ENCODE measurements around the gene ZNF134.

The ZNF134 gene

GRCh38 chr19:57671124-57671895 is 57.3 kb downstream of the ZNF134 start:
- Histone ChIP-seq H3K9me3 (ENCODE audit: control insufficient read depth, low read length) (no peaks in the 10 kb centered on the region), H3K4me3 (ENCODE audit: low read length) (no peak overlapping the region), H3K27me3 (replicated peaks; ENCODE audit: control insufficient read depth, insufficient read depth, low read length) (peaks cover 6% of the 10 kb centered on the region), H3K9ac (ENCODE audit: low read length) (no peak overlapping the region), H3K36me3 (ENCODE audit: control insufficient read depth, insufficient read depth, low read length, severe bottlenecking) (no peaks in the 10 kb centered on the region), H3K4me1 (ENCODE audit: control insufficient read depth, insufficient read depth, low read length) (peaks cover 22% of the 10 kb centered on the region)
- DNase-seq (ENCODE audit: low read depth), result no peak

GRCh38 chr19:57672466-57672865 is 58.4 kb downstream of the ZNF134 start:
- Histone ChIP-seq H3K9ac (ENCODE audit: low read length) (no peak overlapping the region), H3K4me3 (ENCODE audit: low read length) (no peak overlapping the region), H3K36me3 (ENCODE audit: control insufficient read depth, insufficient read depth, low read length, severe bottlenecking) (no peaks in the 10 kb centered on the region), H3K4me1 (ENCODE audit: control insufficient read depth, insufficient read depth, low read length) (peaks cover 28% of the 10 kb centered on the region), H3K9me3 (ENCODE audit: control insufficient read depth, low read length) (no peaks in the 10 kb centered on the region), H3K27me3 (replicated peaks; ENCODE audit: control insufficient read depth, insufficient read depth, low read length) (peaks cover 2% of the 10 kb centered on the region)
- no peak for DNase-seq (ENCODE audit: low read depth)
